BLaER1 treated with 17β-estradiol and CSF1 and Interleukin-3, amounts not matched to agents 10 nM and 100 nM (cell line): ENCODE measurements around the gene ARHGAP26.

Source experiments
- H3K27ac ChIP-seq, 11 experiments: shearing (Covaris generic); formaldehyde crosslinking; 2 replicates each; pipeline ENCODE4 v1.8.1; 2022
- H3K27me3 ChIP-seq, 11 experiments: shearing (Covaris generic); formaldehyde crosslinking; 2 replicates each; pipeline ENCODE4 v1.8.1; 2022
- H3K36me3 ChIP-seq, 11 experiments: shearing (Covaris generic); formaldehyde crosslinking; 2 replicates each; pipeline ENCODE4 v1.8.1; 2022
- H3K4me1 ChIP-seq, 10 experiments: shearing (Covaris generic); formaldehyde crosslinking; 2 replicates each; pipeline ENCODE4 v1.8.1; 2022
- H3K4me2 ChIP-seq, 11 experiments: shearing (Covaris generic); formaldehyde crosslinking; 2 replicates each; pipeline ENCODE4 v1.8.1; 2022
- H3K4me3 ChIP-seq, 10 experiments: shearing (Covaris generic); formaldehyde crosslinking; 2 replicates each; pipeline ENCODE4 v1.8.1; 2022
- H3K9ac ChIP-seq, 11 experiments: shearing (Covaris generic); formaldehyde crosslinking; 2 replicates each; pipeline ENCODE4 v1.8.1; 2022
- H3K9me3 ChIP-seq, 11 experiments: shearing (Covaris generic); formaldehyde crosslinking; replicated peaks in 1 of 11; 2 replicates each; pipeline ENCODE4 v1.8.1; 2022
- H4K20me1 ChIP-seq, 11 experiments: shearing (Covaris generic); formaldehyde crosslinking; 2 replicates each; pipeline ENCODE4 v1.8.1; 2022
- Cebpa-rat ChIP-seq, 11 experiments: shearing (Covaris generic); IDR thresholded peaks; 2 replicates each; pipeline ENCODE4 v1.8.1; 2022

The ARHGAP26 gene

GRCh38 chr5:143187495-143187894, 417.3 kb downstream of the ARHGAP26 start:
- no peak overlapping the region for H3K9ac ChIP-seq
- H3K9me3 ChIP-seq = peaks cover 9 to 32% (median 15%) of the 10 kb centered on the region in 11 experiments
- H3K36me3 ChIP-seq = peaks cover 0 to 92% (median 8%) of the 10 kb centered on the region in 11 experiments; a peak in 12 of 22 replicates
- peaks cover 18 to 43% (median 29%) of the 10 kb centered on the region in 10 experiments for H3K4me1 ChIP-seq
- H3K4me3 ChIP-seq = no peak overlapping the region
- peak overlapping the region in 1 of 11 experiments; percentile 2; a peak in 1 of 22 replicates for H3K27ac ChIP-seq
- no peaks in the 10 kb centered on the region for H3K27me3 ChIP-seq
- no peak overlapping the region for H3K4me2 ChIP-seq
- no peak for TF ChIP-seq Cebpa-rat (IDR thresholded peaks at IDR 0.05)
- peaks cover 0 to 38% (median 0%) of the 10 kb centered on the region in 11 experiments; a peak in 5 of 22 replicates for H4K20me1 ChIP-seq

- Histone ChIP-seq H3K4me2 (no peak overlapping the region), H3K27ac (no peak overlapping the region), H3K4me3 (no peak overlapping the region), H3K36me3 (peaks cover 0 to 92% (median 8%) of the 10 kb centered on the region in 11 experiments; a peak in 12 of 22 replicates), H4K20me1 (peaks cover 0 to 32% (median 0%) of the 10 kb centered on the region in 11 experiments; a peak in 5 of 22 replicates), H3K9me3 (peaks cover 9 to 33% (median 15%) of the 10 kb centered on the region in 11 experiments), H3K9ac (no peak overlapping the region), H3K4me1 (peaks cover 12 to 37% (median 23%) of the 10 kb centered on the region in 10 experiments), H3K27me3 (no peaks in the 10 kb centered on the region)
- no peak for TF ChIP-seq Cebpa-rat (IDR thresholded peaks at IDR 0.05)
Measured at GRCh38 chr5:143188083-143188482, 417.9 kb downstream of the ARHGAP26 start.

GRCh38 chr5:143188692-143189091, 418.5 kb downstream of the ARHGAP26 start:
- TF ChIP-seq Cebpa-rat (IDR thresholded peaks at IDR 0.05) = no peak
- H3K36me3 ChIP-seq = peaks cover 0 to 93% (median 8%) of the 10 kb centered on the region in 11 experiments; a peak in 12 of 22 replicates
- no peak overlapping the region for H3K4me2 ChIP-seq
- H3K9ac ChIP-seq = no peak overlapping the region
- peaks cover 9 to 33% (median 15%) of the 10 kb centered on the region in 11 experiments for H3K9me3 ChIP-seq
- H3K4me3 ChIP-seq = no peak overlapping the region
- no peaks in the 10 kb centered on the region for H3K27me3 ChIP-seq
- no peak overlapping the region for H3K27ac ChIP-seq
- H3K4me1 ChIP-seq = peaks cover 6 to 31% (median 17%) of the 10 kb centered on the region in 10 experiments
- H4K20me1 ChIP-seq = peaks cover 0 to 26% (median 0%) of the 10 kb centered on the region in 11 experiments; a peak in 4 of 22 replicates

GRCh38 chr5:143190260-143190810, 420.2 kb downstream of the ARHGAP26 start:
- peaks cover 0 to 22% (median 13%) of the 10 kb centered on the region in 10 experiments; a peak in 15 of 20 replicates for H3K4me1 ChIP-seq
- no peaks in the 10 kb centered on the region for H3K27me3 ChIP-seq
- peaks cover 9 to 33% (median 15%) of the 10 kb centered on the region in 11 experiments for H3K9me3 ChIP-seq
- H3K27ac ChIP-seq = no peak overlapping the region
- no peak overlapping the region for H3K4me3 ChIP-seq
- H3K36me3 ChIP-seq = peaks cover 0 to 98% (median 8%) of the 10 kb centered on the region in 11 experiments; a peak in 12 of 22 replicates
- no peak for TF ChIP-seq Cebpa-rat (IDR thresholded peaks at IDR 0.05)
- peaks cover 0 to 14% (median 0%) of the 10 kb centered on the region in 11 experiments; a peak in 4 of 22 replicates for H4K20me1 ChIP-seq
- no peak overlapping the region for H3K4me2 ChIP-seq
- no peak overlapping the region for H3K9ac ChIP-seq

DNA sequence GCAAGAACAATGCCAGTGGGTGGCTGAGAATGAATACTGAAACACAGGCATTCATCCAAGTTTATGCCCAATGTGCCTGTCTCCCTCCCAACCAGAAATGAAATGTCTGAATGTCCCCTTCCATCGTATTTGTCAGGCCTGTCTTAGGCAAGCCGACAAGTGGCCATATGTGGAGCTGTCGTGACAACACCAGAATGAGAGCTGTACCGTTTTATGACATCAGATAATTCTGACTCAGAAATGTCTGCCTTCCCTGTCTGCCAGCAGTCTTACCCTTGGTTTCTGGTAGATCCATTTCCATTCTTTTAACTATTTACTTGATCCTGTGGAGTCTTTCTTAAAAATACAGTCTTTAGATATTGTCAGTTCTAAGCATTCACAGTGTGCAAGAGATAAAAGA, 421.5 kb downstream of the ARHGAP26 start:
- TF ChIP-seq Cebpa-rat (IDR thresholded peaks at IDR 0.05) = no peak
- Histone ChIP-seq H3K36me3 (peaks cover 0 to 99% (median 8%) of the 10 kb centered on the region in 11 experiments; a peak in 12 of 22 replicates), H3K9me3 (peaks cover 9 to 42% (median 17%) of the 10 kb centered on the region in 11 experiments), H3K4me1 (peaks cover 0 to 9% (median under 1%) of the 10 kb centered on the region in 10 experiments; a peak in 9 of 20 replicates), H3K27me3 (no peaks in the 10 kb centered on the region), H3K4me3 (no peak overlapping the region), H3K27ac (no peak overlapping the region), H3K4me2 (no peak overlapping the region), H3K9ac (no peak overlapping the region), H4K20me1 (peaks cover 0 to under 1% (median 0%) of the 10 kb centered on the region in 11 experiments; a peak in 2 of 22 replicates)

DNA sequence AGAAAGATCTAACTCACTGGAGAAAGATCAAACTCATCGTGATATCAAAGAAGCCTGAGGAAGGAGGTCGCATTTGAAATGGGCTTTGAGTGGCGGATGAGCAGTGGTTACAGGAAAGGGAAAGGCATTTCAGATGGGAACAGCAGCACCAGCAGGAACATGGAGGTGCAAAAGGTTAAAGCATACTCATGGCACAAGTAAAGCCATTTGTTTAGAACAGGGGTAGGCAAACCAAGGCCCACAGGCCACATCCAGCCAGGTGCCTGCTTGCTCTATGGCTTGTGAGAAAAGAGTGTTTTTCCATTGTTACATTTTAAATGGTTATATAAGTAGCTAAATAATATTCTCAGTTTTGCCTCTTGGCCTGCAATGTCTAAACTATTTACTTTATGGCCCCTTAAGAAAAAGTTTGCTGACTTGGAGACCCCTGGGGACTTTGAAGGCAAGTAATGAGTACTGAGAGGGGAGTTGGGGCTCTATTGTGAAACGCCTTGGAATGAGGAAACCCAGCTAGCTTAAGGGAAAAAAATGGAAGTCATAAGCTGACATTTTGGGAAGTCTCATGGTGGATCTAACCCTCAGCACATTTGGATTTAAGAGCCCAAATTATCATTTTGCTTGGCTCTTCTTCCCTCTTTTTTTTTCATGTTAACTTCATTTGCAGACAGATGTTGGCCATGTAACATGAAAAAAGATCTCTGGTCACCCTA, 422.2 kb downstream of the ARHGAP26 start:
- no peak overlapping the region for H3K9ac ChIP-seq
- H3K27me3 ChIP-seq = no peaks in the 10 kb centered on the region
- TF ChIP-seq Cebpa-rat (IDR thresholded peaks at IDR 0.05) = 0 out of 22 replicates have a peak, but pooled peaks of 1 of the 11 experiments have one; percentile 21
- no peak overlapping the region for H3K4me3 ChIP-seq
- no peak overlapping the region; a peak in 1 of 22 replicates for H3K4me2 ChIP-seq
- H3K9me3 ChIP-seq = peaks cover 12 to 48% (median 21%) of the 10 kb centered on the region in 11 experiments
- H4K20me1 ChIP-seq = no peaks in the 10 kb centered on the region; a peak in 1 of 22 replicates
- H3K4me1 ChIP-seq = peaks cover 0 to 9% (median 0%) of the 10 kb centered on the region in 10 experiments; a peak in 1 of 20 replicates
- no peak overlapping the region for H3K27ac ChIP-seq
- peaks cover 0 to 100% (median 11%) of the 10 kb centered on the region in 11 experiments; a peak in 14 of 22 replicates for H3K36me3 ChIP-seq

DNA sequence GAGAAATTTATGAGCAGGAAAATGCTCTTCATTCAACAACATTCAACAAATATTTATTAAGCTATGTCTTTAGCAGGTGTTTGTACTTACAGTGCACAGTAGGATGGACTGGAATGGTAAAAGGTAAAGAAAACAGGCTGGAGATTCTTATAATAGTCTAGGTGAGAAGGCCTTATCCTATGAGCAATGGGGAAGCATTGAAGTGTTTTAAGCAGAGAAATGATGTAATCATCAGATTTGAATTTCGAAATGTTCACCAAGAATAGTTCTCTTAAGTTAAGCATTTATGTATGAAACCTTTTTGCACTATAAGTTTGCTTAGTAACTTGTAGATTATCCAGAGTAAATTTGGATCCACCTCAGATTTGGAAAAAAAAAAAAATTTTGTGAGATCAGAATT, 424.0 kb downstream of the ARHGAP26 start:
- H3K4me1 ChIP-seq = peaks cover 0 to 9% (median 0%) of the 10 kb centered on the region in 10 experiments; a peak in 1 of 20 replicates
- H4K20me1 ChIP-seq = peaks cover 0 to 8% (median 0%) of the 10 kb centered on the region in 11 experiments; a peak in 2 of 22 replicates
- H3K9me3 ChIP-seq = peaks cover 15 to 44% (median 27%) of the 10 kb centered on the region in 11 experiments
- H3K4me3 ChIP-seq = no peak overlapping the region
- no peak for TF ChIP-seq Cebpa-rat (IDR thresholded peaks at IDR 0.05)
- H3K27me3 ChIP-seq = no peaks in the 10 kb centered on the region
- H3K9ac ChIP-seq = no peak overlapping the region
- peaks cover 0 to 94% (median 16%) of the 10 kb centered on the region in 11 experiments; a peak in 14 of 22 replicates for H3K36me3 ChIP-seq
- no peak overlapping the region for H3K4me2 ChIP-seq
- H3K27ac ChIP-seq = no peak overlapping the region

DNA sequence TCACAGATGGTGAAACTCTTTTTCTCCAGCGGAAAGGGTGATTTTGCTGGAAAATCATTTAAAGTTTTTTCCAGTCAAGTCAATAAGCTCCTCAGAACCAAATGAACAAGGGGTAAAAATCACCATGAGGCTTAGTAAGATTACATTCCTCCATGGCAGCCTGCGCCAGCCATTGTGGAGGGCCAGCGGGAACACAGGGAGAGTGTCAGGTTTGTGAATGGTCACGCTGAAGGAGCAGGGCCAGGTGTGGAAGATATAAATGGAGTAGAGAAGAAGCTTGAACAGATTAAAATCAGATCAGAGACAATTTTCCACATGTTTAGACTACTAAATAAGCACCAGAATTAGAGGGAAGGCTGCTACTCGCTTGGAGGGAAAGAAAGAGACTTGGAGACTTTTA, 424.5 kb downstream of the ARHGAP26 start:
- Histone ChIP-seq H3K27ac (no peak overlapping the region), H4K20me1 (peaks cover 0 to 12% (median 0%) of the 10 kb centered on the region in 11 experiments; a peak in 3 of 22 replicates), H3K4me2 (no peak overlapping the region), H3K9me3 (peaks cover 12 to 40% (median 26%) of the 10 kb centered on the region in 11 experiments), H3K4me3 (no peak overlapping the region), H3K4me1 (peaks cover 0 to 9% (median 0%) of the 10 kb centered on the region in 10 experiments; a peak in 1 of 20 replicates), H3K36me3 (peaks cover 0 to 94% (median 14%) of the 10 kb centered on the region in 11 experiments; a peak in 14 of 22 replicates), H3K9ac (no peak overlapping the region), H3K27me3 (no peaks in the 10 kb centered on the region)
- no peak for TF ChIP-seq Cebpa-rat (IDR thresholded peaks at IDR 0.05)
